GM12878 (cell line): ENCODE results near the gene NFIX. TPM values are rescaled to one million over a fixed set of nuclear protein-coding genes. Genes with fewer than 3 reads are reported as not detected.

Experiments used
- ATAC-seq: fragments of 200-7000 bp; cut with Tn5 transposase; 3 replicates; pipeline ENCODE4 v1.9.1; 2020; ENCODE audit warnings: mild to moderate bottlenecking, moderate library complexity
- BruUV-seq: library from RNA; stranded (reverse); fragments of 400-500 nt; replicated peaks from 2 replicates; lab custom pipeline; 2021; lab: Mats Ljungman, UMichigan
- CTCF ChIA-PET: fragments of 300-600 bp; sonication (Branson Sonifier 250); formaldehyde crosslinking; extraction: SDS; loops from one replicate; lab custom pipeline; 2021; ENCODE audit warnings: inconsistent platforms; lab: Yijun Ruan, JAX
- POLR2A ChIA-PET: fragments of 350-600 bp; formaldehyde crosslinking; extraction: SDS; loops from one replicate; lab custom pipeline; 2021; ENCODE audit warnings: inconsistent platforms; lab: Charles Lee
- RAD21 ChIA-PET: fragments of 300-600 bp; sonication (Branson Sonifier 250); formaldehyde crosslinking; loops from one replicate; lab custom pipeline; 2023; ENCODE audit warnings: antibody characterized with exemption; ENCODE audit not compliant: unreplicated experiment; lab: Charles Lee
- SMC1A ChIA-PET: fragments of 300-600 bp; sonication (Branson Sonifier 250); formaldehyde crosslinking; loops from one replicate; lab custom pipeline; 2023; ENCODE audit not compliant: unreplicated experiment, uncharacterized antibody; lab: Charles Lee
- DNase-seq: peaks from one replicate; pipeline ENCODE4 v3.0.0-alpha.2; 2011; ENCODE audit warnings: low read depth, low spot score
- FAIRE-seq: peaks from 3 replicates; lab custom pipeline; 2011; peaks lifted over from hg19 to GRCh38; lab: Jason Lieb, UNC
- H2AFZ ChIP-seq: 2 replicates; pipeline ENCODE4 v1.6.0; 2011; ENCODE audit warnings: low read depth, low read length, control low read depth; ENCODE audit not compliant: control insufficient read depth
- H3K27ac ChIP-seq: 2 replicates; pipeline ENCODE4 v1.5.1; 2011; ENCODE audit warnings: control low read depth; ENCODE audit not compliant: control insufficient read depth, insufficient read depth
- H3K27me3 ChIP-seq, 2 experiments: replicated peaks in 1 of 2; 2 replicates each; pipeline versions ENCODE4 v1.6.0 to v1.6.1; 2011; ENCODE audit warnings: low read length in 1 of 2; ENCODE audit not compliant: control insufficient read depth in 2 of 2, insufficient read depth in 2 of 2
- H3K36me3 ChIP-seq, 2 experiments: 2 replicates each; pipeline ENCODE4 v1.5.1; 2011; ENCODE audit warnings: low read length in 1 of 2; ENCODE audit not compliant: control insufficient read depth in 2 of 2, insufficient read depth in 2 of 2
- H3K4me1 ChIP-seq: 2 replicates; pipeline ENCODE4 v1.6.1; 2011; ENCODE audit warnings: mild to moderate bottlenecking, low read length, moderate library complexity, mixed read lengths; ENCODE audit not compliant: control insufficient read depth, insufficient read depth
- H3K4me2 ChIP-seq: 2 replicates; pipeline ENCODE4 v1.6.0; 2011; ENCODE audit warnings: control low read depth; ENCODE audit not compliant: control insufficient read depth, insufficient read depth
- H3K4me3 ChIP-seq: fragments of 200-600 bp; sonication (generic); 2 replicates; pipeline ENCODE4 v1.5.1; 2016
- H3K79me2 ChIP-seq: 2 replicates; pipeline ENCODE4 v1.6.0; 2011; ENCODE audit warnings: low read length; ENCODE audit not compliant: control insufficient read depth, insufficient read depth
- H3K9ac ChIP-seq: 2 replicates; pipeline ENCODE4 v1.8.0; 2011; ENCODE audit warnings: low read length, control low read depth, mixed read lengths; ENCODE audit not compliant: control insufficient read depth, insufficient read depth
- H3K9me3 ChIP-seq: replicated peaks from 3 replicates; pipeline ENCODE4 v1.5.1; 2011; ENCODE audit warnings: mild to moderate bottlenecking, low read length; ENCODE audit not compliant: control insufficient read depth, insufficient read depth
- H4K20me1 ChIP-seq: 2 replicates; pipeline ENCODE4 v1.6.0; 2011; ENCODE audit not compliant: control insufficient read depth, insufficient read depth
- EP300 ChIP-seq, 2 experiments: fragments of 150-350 bp in 1 of 2; IDR thresholded peaks; 2 replicates each; pipeline ENCODE4 v1.6.1; 2011 to 2012; ENCODE audit warnings: low read depth in 2 of 2, low read length in 2 of 2, borderline replicate concordance in 1 of 2, improper control_type of control experiment in 1 of 2, inconsistent platforms in 1 of 2; ENCODE audit not compliant: control insufficient read depth in 1 of 2
- FOXK2 ChIP-seq: fragments of 450-650 bp; IDR thresholded peaks from 2 replicates; pipeline ENCODE4 v1.6.1; 2017; ENCODE audit warnings: mild to moderate bottlenecking, moderate library complexity
- IKZF2 ChIP-seq, 2 experiments: fragments of 450-650 bp; IDR thresholded peaks; 2 replicates each; pipeline ENCODE4 v1.6.1; 2017; ENCODE audit warnings: mild to moderate bottlenecking in 2 of 2, moderate library complexity in 2 of 2
- JUND ChIP-seq: IDR thresholded peaks from 2 replicates; pipeline ENCODE4 v1.6.1; 2012; ENCODE audit warnings: low read depth, mild to moderate bottlenecking, low read length, improper control_type of control experiment, moderate library complexity
- MLLT1 ChIP-seq: fragments of 450-650 bp; IDR thresholded peaks from 2 replicates; pipeline ENCODE4 v1.6.1; 2016; ENCODE audit warnings: mild to moderate bottlenecking
- MTA2 ChIP-seq: fragments of 450-650 bp; IDR thresholded peaks from 2 replicates; pipeline ENCODE4 v1.6.1; 2016; ENCODE audit warnings: low read depth, mild to moderate bottlenecking, moderate library complexity
- MTA3 ChIP-seq: IDR thresholded peaks from 2 replicates; pipeline ENCODE4 v1.6.1; 2012; ENCODE audit warnings: low read length, inconsistent platforms, borderline replicate concordance
- NFYA ChIP-seq: IDR thresholded peaks from 2 replicates; pipeline ENCODE4 v1.6.1; 2011; ENCODE audit warnings: low read depth, mild to moderate bottlenecking, low read length, improper control_type of control experiment, borderline replicate concordance
- NFYB ChIP-seq: IDR thresholded peaks from 2 replicates; pipeline ENCODE4 v1.6.1; 2011; ENCODE audit warnings: low read depth, mild to moderate bottlenecking, low read length, improper control_type of control experiment, moderate library complexity; ENCODE audit not compliant: insufficient read depth
- POU2F2 ChIP-seq: IDR thresholded peaks from 3 replicates; pipeline ENCODE4 v1.6.1; 2011; ENCODE audit warnings: low read depth, mild to moderate bottlenecking, low read length, borderline replicate concordance
- RFX5 ChIP-seq: IDR thresholded peaks from 2 replicates; pipeline ENCODE4 v1.6.1; 2011; ENCODE audit warnings: low read depth, low read length, improper control_type of control experiment
- SMC3 ChIP-seq: IDR thresholded peaks from 2 replicates; pipeline ENCODE4 v1.6.1; 2011; ENCODE audit warnings: low read length, improper control_type of control experiment, borderline replicate concordance
- WGBS: methylation state at CpG from one replicate; pipeline ENCODE4 v1.1.6; 2016; ENCODE audit warnings: low lambda C conversion rate; ENCODE audit not compliant: insufficient replicate concordance, insufficient coverage; ENCODE audit errors: missing lambda C conversion rate; 5-methylcytosine and 5-hydroxymethylcytosine counted together
- in situ Hi-C: fragments of 300-500 bp; cut with MboI; formaldehyde crosslinking; loops from 9 replicates; pipeline ENCODE4 v1.14.3; 2018; ENCODE audit warnings: mixed read lengths
- intact Hi-C: fragments of 100-400 bp; cut with micrococcal nuclease; formaldehyde crosslinking; loops from one replicate; pipeline ENCODE4 v1.14.2; 2022; ENCODE audit not compliant: unreplicated experiment
- polyA plus RNA-seq, 11 experiments: library from polyadenylated mRNA; depleted of rRNA in 4 of 11; unstranded in 6 of 11; stranded (reverse) in 5 of 11; fragments of >200 nt; fragmentation: Nextera tagmentation in 4 of 11; fragmentation: Illumina TruSeq in 1 of 11; extraction: Ambion mirVana in 4 of 11; extraction: Trizol in 1 of 11; gene quantifications; 1 replicate in 1 of 11; 2 replicates in 10 of 11; pipeline versions ENCODE4 v1.2.1 to v1.2.3, GENCODE V29; 2011 to 2016; ENCODE audit warnings: inconsistent platforms in 2 of 11, missing spikeins in 2 of 11, low read depth in 1 of 11
- total RNA-seq, 4 experiments: library from RNA; depleted of rRNA in 3 of 4; stranded (reverse); fragments of >200 nt in 3 of 4; fragmentation: Illumina TruSeq in 1 of 4; extraction: Trizol in 1 of 4; gene quantifications; 2 replicates each; pipeline versions ENCODE4 v1.2.1 to v1.2.3, GENCODE V29; 2013 to 2021

NFIX gene
- total and polyA plus RNA-seq, 10 of the 15 experiments (the other 5 are each of a cell fraction or from before 2014, with no cell fraction given), result 0.02 to 2.2 (median 0.28) TPM

DNA sequence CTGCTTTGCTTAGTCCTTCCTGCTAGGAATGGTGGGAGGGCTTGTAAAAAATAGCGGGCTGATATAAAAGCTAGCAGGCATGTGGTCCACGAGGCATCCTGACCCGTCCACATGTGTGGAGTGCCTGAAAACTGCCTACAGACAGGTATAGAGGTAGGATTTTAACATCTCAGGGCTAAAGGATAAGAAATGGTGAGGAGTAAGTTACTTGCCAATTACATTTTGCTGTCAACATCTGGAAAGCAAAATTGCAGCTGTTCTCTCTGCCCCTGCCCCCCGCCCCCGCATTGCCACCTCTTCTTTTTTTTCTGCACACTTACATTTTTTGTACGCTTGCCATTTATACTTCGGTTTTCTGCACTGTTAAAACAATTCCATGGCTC is 21.0 kb downstream of the NFIX start:
- Histone ChIP-seq H3K9me3 (no peaks in the 10 kb centered on the region), H3K4me1 (peaks cover 6% of the 10 kb centered on the region; the same call in 1 of the 2 replicates), H3K27me3 (peaks cover 12 to 29% of the 10 kb centered on the region in 2 experiments), H3K4me3 (no peak overlapping the region), H3K27ac (no peak overlapping the region), H2AFZ (no peak overlapping the region), H4K20me1 (no peaks in the 10 kb centered on the region), H3K4me2 (no peak overlapping the region), H3K79me2 (no peaks in the 10 kb centered on the region), H3K9ac (no peak overlapping the region), H3K36me3 (no peaks in the 10 kb centered on the region)
- RAD21 ChIA-PET, result no interaction called here
- no peak for TF ChIP-seq POU2F2
- TF ChIP-seq IKZF2 (IDR thresholded peaks at IDR 0.05), result no peak
- TF ChIP-seq EP300 (IDR thresholded peaks at IDR 0.05; ENCODE audit: borderline replicate concordance in 1 of 2, control insufficient read depth in 1 of 2, low read depth in 2 of 2, low read length in 2 of 2), result no peak
- TF ChIP-seq FOXK2, result no peak
- DNase-seq (no peak), ATAC-seq (no peak), FAIRE-seq (no peak)
- intact Hi-C loops, result no loop called here
- BruUV-seq, result no TSS peak
- in situ Hi-C loops, result no loop called here
- SMC1A ChIA-PET, result interaction anchor here (1.4 kb wide), 1 partner anchor 13 kb away, joined by 4 read pairs; no protein-coding TSS in a partner anchor
- CTCF ChIA-PET, result interaction anchor here (0.9 to 1.0 kb wide), 2 partner anchors 12 to 15 kb away, joined by 3 to 4 read pairs; no protein-coding TSS in a partner anchor
- WGBS, result 58% methylated on average over 7 of the region's 7 CpGs
- POLR2A ChIA-PET, result interaction anchor here (0.6 kb wide), 1 partner anchor 85 kb away, joined by 3 read pairs; no protein-coding TSS in a partner anchor

- peaks cover 12 to 28% of the 10 kb centered on the region in 2 experiments for H3K27me3 ChIP-seq
These were observed 21.5 kb downstream of the NFIX start for GRCh38 chr19:13016628-13017305.

More at GRCh38 chr19:13016628-13017305, 21.5 kb downstream of the NFIX start:
- Histone ChIP-seq H3K36me3 (no peaks in the 10 kb centered on the region), H4K20me1 (no peaks in the 10 kb centered on the region), H3K4me3 (no peak overlapping the region), H2AFZ (no peak overlapping the region), H3K79me2 (no peaks in the 10 kb centered on the region), H3K9ac (no peak overlapping the region), H3K4me2 (no peak overlapping the region), H3K4me1 (peaks cover 6% of the 10 kb centered on the region; the same call in 1 of the 2 replicates), H3K27ac (no peak overlapping the region), H3K9me3 (no peaks in the 10 kb centered on the region)
- BruUV-seq, result no TSS peak
- TF ChIP-seq MLLT1 (no peak), MTA3 (no peak), JUND (no peak), MTA2 (no peak), NFYA (no peak), NFYB (no peak), RFX5 (no peak), SMC3 (no peak)
- 54% methylated on average over 22 of the region's 22 CpGs for WGBS
- ChIA-PET RAD21 (interaction anchor here (1.4 kb wide), 1 partner anchor 15 kb away, joined by 3 read pairs; no protein-coding TSS in a partner anchor), SMC1A (interaction anchor here (1.4 kb wide), 1 partner anchor 13 kb away, joined by 4 read pairs; no protein-coding TSS in a partner anchor), CTCF (interaction anchor here (1.0 to 1.3 kb wide), 3 partner anchors 12 to 51 kb away, joined by 3 to 6 read pairs (median 4); no protein-coding TSS in a partner anchor), POLR2A (no interaction called here)
- intact Hi-C loops, result no loop called here
- FAIRE-seq (no peak), ATAC-seq (no peak; the same call in 2 of the 3 replicates), DNase-seq (no peak)
- in situ Hi-C loops, result no loop called here
